Activated CD4-positive, alpha-beta T cell treated with anti-CD3 and anti-CD28 coated beads, Interleukin-2, amount 50 U/mL, for 48 hours (primary cell): ENCODE measurements around the gene UBE2E1.
"Not testable (repeated sequence)": the region's sequence is repeated elsewhere in the genome, so short reads cannot be mapped to it uniquely, and the experiment has no call there.

Experiments
- DNase-seq, 2 experiments: peaks; one replicate each; pipeline ENCODE4 v3.0.0-alpha.2; 2020

The UBE2E1 gene

DNA sequence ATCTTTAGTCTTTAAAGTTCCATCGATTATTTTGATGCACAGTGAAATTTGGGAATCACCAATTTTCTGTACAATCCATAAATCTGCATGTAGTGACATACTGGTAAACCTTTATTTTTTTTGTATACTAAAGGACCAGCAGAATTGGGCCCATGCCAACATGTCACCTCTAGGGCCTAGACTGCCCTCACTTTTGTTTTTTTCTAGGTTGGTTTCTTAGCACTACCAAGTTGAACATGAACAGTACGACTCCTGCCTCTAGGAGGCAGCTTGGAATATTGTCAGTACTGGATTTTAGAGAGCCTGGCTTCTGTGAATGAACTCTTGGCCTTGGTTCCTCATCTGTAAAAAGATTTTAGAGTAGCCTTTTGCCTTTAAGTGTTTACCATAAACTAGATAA is 78.7 kb downstream of the UBE2E1 start:
- no peak for DNase-seq

DNA sequence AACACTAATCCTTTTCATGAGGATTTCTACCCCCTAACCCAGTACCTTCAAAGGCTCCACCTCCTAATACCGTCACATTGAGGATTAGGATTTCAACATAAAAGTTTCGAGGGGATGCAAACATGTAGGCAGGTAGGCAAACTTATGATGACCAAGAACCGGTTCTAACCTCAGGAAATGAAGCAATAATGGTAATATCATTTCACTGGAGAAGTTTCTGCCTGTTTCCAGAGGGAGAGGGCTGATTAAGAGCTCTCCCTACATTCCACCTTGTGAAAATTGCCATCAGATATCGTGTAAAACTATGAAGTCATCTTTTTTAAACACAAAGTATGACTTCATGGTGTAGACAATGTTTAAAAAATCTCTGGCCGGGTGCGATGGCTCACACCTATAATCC is 79.5 kb downstream of the UBE2E1 start:
- no peak for DNase-seq

DNA sequence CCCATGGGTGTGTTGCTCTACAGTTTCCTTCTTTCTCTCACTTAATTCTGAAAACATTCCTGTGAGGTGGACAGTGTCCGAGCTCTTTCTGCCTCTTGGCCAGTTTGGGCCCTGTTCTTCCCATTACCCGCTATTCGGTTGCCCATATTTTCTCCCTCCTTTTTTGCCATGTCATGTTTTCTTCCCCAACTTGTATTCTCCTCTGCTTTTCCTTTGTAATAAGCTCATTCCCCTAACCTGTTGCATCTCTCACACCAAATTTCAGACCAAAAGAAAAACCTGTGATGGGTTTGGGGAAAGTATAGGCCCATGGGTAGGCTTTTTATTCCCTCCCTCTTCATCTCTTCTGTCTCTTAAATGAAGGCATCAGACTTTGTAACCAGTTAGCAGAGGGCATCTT is 80.6 kb downstream of the UBE2E1 start:
- DNase-seq = no peak

DNA sequence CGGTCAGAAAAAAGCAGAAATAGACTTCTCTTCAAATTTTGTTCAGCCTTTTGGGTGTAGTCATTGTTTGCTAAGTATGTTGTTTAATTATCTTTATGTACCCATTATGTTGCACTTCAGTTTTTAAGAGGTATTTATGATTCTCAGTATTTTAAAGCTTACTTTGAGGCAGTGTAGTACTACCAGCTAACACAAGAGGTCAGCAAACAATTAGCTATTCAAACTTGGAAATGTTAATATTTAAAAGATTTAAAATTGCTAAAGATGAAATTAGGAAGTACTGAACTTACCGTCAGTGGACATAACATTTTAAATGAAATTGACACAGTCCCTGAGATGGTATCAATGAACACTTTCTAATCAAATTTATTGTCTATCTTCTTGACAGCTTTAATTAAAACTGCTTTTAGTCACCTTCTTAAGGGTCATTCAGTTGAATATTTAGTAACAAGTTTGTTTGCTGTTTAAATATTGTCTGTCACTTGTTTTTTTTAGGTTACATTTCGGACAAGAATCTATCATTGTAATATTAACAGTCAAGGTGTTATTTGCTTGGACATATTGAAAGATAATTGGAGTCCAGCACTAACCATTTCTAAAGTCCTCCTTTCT is 83.0 kb downstream of the UBE2E1 start:
- DNase-seq = no peak

DNA sequence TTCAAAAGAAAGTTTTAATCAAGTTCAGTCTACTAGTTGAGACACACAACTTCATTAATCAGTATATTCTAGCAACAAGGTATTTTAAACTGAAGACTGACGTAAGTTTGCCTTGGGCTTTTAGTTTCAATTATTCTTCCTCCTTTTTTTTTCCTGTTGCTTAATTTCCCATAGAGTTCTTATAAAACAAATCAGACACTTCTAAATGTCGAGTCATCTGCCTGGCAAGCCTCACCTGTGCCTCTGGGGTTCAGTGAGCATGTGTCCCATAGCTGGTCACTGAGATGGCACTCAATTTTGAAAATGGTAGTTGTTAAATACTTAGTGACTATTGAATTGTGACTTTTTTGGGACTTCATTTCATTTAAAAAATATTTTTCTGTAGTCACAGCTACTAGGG is 83.6 kb downstream of the UBE2E1 start:
- DNase-seq = no peak

DNA sequence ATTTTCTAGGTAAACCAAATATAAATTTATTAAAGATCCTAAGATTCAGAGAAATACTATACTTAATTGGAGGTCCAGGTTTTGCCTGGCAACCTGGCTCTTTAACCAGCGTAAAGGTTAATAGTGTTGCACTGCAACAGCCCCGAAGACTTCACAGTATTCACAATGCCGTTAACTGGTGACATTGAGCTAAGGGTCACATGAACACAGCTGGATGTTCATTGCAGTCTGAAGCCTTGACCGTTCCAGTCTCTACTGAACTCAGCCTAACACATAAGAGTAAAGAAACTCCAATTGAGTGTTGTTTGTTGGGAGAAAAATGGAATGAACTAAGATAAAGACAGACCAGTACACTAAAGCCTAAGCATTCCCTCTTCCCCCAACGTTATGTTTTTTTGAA is 84.2 kb downstream of the UBE2E1 start:
- DNase-seq = no peak

DNA sequence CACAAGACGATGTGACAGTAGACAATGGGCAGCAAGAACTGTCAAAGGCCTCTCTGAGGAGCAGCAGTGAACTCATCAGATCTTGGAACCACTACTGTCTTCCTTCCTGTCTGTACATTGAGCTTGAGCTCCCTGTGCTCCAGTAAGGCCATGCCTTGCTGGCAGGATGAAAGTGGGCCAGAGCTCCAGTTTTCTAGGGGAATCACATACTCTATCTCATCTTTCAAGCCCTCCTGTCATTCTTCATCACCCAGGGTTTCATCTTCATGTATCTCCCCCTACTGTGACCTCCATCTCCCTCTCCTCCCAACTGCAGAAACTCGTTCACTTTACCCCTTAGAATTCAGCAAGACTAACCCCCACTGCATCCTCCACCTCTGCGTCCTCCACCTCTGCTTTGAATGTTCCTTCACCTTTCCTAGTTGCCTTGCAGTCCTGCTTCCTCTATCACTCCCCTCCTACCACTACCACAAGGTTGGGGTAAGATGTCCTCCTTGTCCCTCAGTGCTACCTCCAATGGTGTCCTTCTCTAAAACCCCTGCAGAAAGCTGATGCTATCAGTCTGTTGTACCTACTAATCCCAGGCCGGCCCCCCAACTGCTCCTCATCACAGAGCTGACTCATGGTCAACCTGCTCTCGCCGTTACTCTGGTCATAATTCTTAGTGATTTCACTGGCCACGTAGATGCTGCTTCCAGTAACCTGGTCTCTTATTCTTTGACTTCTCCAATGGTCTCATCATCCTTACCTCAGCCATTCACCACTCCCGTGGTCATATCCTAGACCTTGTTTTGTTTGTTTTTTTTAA is 88.7 kb downstream of the UBE2E1 start:
- DNase-seq = no peak

DNA sequence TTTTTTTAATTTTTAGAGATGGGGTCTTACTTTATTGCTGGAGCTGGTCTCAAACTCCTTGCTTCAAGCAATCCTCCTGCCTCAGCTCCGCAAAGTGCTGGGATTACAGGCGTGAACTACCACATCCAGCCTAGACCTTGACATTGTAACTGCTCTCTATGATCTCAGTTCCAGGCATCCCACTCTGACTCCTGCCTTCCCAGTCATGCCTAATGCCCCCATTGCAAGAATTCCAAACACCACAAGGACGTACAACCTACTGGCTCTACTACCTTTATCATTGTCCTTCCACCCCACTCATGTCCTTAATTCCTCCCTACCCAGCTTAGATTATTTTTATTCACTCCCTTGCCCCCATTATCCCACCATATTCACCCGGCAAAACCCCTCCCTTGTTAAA is 89.4 kb downstream of the UBE2E1 start:
- no peak for DNase-seq

DNA sequence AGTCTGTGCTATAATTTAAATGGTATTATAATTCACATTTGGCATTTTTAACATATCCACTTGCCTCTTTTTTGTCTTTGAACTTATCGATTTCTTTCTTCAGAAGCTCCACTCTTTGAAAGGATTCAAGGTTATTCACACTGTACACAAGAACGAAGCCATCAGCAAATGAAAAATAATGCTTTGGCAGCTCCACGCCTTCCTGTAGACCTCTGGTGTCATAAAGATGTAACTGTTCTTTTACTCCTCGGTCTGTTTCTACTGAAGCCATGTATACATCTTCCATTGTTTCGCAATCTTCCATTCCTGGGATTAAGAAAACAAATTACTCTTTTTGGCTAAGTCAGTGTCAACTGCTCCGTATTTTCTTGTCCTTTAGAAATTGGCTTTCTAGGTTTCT is 95.0 kb downstream of the UBE2E1 start:
- DNase-seq = no peak

DNA sequence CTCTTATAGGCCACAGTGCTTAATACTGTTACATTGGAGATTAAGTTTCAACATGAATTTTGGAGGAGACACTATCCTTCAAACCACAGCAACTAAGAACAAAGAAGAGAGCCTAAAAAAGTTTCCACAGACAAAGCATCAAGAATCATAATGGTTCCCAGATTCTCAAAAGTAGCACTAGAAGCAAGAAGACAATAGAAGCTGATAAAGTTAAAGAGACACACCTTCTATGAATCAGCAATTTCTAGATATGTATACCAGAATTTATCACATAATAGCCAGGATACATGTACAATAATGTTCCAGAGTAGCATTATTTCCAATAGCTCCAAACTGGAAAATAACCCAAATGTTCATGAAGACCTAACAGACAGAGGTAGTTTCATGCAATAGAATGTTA is 98.8 kb downstream of the UBE2E1 start:
- DNase-seq = no peak

DNA sequence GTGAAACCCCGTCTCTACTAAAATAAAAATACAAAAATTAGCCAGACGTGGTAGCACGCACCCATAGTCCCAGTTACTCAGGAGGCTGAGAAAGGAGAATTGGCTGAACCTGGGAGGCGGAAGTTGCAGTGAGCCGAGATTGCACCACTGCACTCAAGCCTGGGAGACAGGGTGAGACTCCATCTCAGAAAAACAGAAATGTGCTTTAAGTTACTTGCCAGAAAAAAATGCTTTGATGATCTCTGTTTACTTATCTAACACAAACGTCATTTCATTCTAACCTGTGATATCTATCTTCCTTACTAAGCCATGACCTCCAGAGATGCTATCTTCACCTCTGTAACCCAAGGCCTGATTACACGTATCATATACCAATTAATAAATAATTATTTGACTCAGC is 103.6 kb downstream of the UBE2E1 start:
- no peak for DNase-seq

DNA sequence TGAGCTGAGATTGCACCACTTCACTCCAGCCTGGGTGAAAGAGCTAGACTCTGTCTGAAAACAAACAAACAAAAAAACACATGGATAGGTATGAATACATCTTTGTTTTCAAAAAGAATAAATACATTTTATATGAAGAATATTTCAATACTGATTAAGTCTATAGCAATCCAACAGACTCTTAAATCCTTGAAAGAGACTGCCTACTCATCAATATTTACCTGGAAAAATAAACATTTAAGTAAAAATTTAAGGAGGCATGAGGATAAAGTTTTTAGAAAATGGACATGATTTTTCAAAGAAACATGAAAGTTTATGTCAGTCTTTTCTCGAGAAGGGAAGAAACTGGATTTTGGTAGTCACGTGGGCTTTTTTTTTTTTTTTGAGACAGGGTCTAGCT is 105.6 kb downstream of the UBE2E1 start:
- no peak for DNase-seq

DNA sequence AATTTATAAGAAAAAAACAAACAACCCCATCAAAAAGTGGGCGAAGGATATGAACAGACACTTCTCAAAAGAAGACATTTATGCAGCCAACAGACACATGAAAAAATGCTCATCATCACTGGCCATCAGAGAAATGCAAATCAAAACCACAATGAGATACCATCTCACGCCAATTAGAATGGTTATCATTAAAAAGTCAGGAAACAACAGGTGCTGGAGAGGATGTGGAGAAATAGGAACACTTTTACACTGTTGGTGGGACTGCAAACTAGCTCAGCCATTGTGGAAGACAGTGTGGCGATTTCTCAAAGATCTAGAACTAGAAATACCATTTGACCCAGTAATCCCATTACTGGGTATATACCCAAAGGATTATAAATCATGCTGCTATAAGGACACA is 106.6 kb downstream of the UBE2E1 start:
- DNase-seq = not testable (repeated sequence)

DNA sequence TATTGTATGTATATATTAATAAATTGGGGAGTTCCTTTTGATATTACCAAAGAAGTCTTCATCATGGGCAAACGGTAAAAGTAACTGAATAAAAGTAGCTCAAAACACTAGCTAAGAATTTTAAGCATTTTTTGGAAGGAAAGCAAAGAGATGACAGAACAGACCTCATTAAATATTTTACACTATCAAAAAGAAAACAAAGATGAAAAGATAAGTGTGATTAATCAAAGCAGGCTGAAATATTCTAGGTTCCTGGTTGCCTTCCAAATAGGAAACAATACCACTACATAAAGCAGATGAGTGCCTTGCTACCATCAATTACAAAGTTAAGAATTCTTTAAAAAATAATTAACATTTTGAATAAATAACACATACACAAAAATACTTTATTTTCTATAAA is 107.4 kb downstream of the UBE2E1 start:
- DNase-seq = no peak

DNA sequence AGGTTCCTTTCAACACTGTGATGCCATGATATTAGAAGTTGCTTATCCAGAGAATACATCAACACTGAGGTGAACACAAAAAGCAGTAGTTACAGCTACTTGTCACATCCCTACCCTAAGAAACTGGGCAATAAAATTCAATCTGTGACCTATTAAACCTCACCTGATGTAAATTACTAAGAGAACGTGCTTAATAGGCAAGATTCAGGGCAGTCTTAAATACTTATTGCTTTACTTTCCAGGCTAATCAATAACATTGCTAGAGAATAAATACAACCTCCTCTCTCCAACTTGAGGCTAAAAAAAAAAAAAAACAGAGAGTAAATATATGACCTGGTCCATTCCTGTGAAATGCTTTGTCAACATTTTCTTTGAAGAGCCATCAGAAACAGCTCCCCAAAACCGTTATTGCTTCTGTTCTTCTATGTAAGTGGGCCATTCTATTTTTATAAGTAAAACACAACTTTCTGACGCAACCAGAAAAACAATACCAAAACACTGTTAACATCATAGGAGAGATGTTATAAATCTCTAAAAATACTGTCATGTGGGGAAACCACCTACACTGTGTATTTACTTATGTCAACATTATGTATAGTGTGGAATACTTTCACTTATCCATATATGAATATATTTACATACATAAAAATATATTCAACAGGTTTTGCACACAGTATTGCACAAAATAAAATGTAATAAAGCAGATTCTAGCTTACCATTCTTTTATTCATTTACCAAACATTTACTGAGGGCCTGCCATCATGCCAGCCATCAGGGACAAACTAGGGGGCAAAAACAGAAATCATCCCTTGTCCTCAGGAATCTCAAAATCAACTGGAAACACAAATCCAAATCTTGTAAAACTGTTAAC is 108.4 kb downstream of the UBE2E1 start:
- no peak for DNase-seq

DNA sequence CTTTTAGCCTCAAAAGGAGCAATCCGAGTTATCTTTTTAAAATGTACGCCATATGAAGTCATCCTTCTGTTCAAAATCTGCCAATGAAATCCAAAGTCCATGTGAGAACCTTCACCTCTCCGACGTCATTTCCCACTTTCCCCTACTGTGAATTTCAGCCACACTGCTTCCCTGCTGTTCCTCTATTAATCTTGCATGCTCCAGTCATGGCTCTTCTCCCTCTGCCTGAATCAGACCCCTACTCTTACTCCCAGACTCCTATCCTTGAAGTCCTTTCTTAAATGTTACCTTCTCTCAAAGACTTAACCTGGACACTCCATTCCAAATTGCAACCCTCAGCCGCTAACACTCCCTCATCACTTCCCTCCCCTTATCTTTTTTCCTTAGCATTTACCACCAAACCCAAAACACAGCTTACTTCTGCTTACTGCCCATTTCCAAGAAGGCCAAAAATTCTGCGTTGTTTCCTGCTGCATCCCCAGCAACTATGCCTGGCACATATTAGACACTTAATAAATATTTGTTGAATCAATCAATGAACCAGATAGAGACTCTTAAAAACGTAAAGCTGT is 109.9 kb downstream of the UBE2E1 start:
- DNase-seq = no peak

DNA sequence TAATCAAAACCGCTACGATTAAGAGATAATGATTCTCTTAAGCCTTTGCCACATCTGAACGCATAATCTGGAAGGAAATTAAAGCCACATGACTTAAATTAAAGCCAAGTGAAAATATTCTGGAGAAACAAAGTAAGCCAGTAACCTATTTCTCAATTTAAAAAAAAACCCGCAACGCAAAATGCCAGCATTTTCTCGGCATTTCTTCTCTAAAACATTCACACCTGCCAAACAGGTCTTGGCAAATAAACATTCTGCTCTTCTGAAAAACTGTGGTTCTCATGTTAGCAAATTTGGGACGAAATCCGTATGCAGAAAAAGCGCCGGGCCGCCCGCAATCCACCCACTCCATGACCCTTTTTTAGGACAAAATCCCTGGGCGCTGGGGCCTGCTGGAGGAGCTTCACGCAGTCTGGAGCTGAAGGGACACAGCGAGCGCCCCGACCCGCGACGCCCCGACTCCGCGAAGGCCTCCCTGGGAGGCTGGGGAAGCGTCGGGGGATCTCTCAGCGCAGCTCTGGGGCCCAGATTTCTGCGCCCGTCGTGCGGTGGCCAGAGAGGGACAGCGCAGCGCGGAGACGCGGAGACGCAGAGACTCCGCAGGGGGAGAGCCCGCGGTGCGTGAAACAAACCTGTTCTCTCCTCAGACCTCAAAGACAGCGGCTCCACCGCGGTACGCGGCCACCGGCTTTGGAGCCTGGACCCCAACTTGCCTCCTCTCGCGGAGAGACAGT is 110.6 kb downstream of the UBE2E1 start:
- DNase-seq = no peak

DNA sequence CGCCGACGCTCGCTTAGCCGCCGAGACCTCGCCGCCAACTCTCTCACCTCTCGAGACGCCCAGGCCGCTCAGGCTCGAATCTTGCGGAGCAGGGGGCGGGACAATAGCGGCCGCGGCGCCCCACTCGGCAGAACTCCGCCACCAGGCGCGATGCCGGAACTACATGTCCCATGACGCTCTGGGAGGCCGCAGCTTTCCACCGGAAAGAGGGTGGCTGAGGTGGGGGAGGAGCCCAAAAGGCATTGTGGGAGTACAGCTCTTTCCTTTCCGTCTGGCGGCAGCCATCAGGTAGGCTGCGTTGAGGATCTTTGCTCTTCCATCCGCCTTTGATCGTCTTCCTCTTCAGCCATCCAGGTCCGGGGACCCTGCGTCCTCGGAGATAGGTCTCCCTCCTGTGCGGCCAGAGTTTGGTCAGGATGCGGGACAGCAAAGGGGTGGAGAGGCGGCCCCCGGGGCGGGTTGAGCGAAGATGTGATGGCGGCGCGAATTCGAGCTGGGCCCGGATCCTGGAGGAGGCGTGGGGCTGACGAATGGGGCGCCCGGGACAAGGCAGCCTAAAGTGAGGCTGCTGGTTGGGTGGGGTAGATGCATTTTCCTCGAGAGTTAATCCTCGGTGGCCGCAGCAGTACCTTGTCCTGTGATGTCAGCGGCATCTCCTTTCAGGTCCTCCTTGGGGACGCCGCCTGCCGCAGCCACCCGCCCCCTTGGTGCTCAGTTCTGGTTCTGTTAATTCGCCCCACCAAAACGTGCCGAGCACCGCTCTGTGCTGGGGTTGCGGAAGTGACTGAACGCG is 111.3 kb downstream of the UBE2E1 start, which contains the start of the genes NKIRAS1 and RPL15:
Gene NKIRAS1, minus strand, starts transcription at position 105 of the 793 bp plus-strand sequence. CDS start 6,086 bp downstream, outside the sequence.
Gene RPL15, plus strand, starts transcription at position 247 of the 793 bp plus-strand sequence. CDS start 728 bp downstream, outside the sequence.
- DNase-seq = peak; percentile 95 to 97

DNA sequence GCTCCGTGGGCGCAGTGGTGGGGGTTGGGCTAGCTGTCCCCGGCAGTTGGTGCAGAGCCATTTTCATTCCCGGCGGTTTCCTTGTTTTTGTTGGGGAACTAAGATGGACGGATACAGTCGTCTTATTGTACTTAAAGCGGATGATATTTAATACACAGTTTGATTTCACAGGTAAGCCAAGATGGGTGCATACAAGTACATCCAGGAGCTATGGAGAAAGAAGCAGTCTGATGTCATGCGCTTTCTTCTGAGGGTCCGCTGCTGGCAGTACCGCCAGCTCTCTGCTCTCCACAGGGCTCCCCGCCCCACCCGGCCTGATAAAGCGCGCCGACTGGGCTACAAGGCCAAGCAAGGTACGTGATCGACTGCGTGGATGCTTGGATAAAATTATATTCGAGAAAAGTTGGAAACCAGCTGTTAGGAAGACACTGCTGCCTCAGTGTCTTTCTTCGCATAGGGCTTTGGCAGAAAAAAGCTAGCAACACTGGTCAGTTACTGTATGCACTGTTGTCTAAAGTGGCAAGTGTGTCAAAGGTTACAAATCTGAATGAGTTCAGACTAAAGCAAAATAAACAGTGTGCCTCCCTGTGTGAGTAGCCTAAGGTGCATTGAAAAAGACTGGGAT is 112.0 kb downstream of the UBE2E1 start:
- not testable (repeated sequence) for DNase-seq

DNA sequence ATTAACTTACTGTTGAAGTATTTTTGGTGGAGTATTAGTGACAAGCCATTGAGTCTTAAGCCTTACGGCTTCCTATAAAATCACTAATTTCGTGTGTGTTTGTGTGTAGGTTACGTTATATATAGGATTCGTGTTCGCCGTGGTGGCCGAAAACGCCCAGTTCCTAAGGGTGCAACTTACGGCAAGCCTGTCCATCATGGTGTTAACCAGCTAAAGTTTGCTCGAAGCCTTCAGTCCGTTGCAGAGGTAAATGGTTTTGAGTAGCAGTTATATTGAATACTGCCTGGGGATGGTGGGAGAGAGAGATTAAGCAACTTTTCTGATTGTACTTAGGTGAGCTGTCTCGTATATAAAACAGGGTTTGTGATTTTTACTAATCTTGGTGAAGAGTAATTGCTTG is 112.6 kb downstream of the UBE2E1 start:
- DNase-seq = not testable (repeated sequence)

DNA sequence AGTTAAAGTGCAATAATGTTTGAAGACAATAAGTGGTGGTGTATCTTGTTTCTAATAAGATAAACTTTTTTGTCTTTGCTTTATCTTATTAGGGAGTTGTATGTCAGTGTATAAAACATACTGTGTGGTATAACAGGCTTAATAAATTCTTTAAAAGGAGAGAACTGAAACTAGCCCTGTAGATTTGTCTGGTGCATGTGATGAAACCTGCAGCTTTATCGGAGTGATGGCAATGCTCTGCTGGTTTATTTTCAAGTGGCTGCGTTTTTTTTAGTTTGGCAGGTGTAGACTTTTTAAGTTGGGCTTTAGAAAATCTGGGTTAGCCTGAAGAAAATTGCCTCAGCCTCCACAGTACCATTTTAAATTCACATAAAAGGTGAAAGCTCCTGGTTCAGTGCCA is 113.9 kb downstream of the UBE2E1 start:
- no peak for DNase-seq
